HepG2 (cell line): ENCODE data around the gene CDKN1C. TPM values are rescaled to one million over a fixed set of nuclear protein-coding genes. Genes with fewer than 3 reads are reported as not detected.

ENCODE experiments used
- ATAC-seq: fragments of 200-7000 bp; cut with Tn5 transposase; 3 replicates; pipeline ENCODE4 v1.9.1; 2020; ENCODE audit warnings: mild to moderate bottlenecking, moderate library complexity
- BruUV-seq: library from RNA; stranded (reverse); fragments of 400-500 nt; replicated peaks from 2 replicates; lab custom pipeline; 2021; lab: Mats Ljungman, UMichigan
- CTCF ChIA-PET: fragments of 300-600 bp; formaldehyde crosslinking; extraction: SDS; loops from one replicate; lab custom pipeline; 2021; ENCODE audit warnings: low total read pairs, inconsistent platforms, low intra/inter-chr PET ratio; lab: Yijun Ruan, JAX
- POLR2A ChIA-PET: fragments of 350-600 bp; sonication (Branson Sonifier 250); formaldehyde crosslinking; loops from one replicate; lab custom pipeline; 2020; ENCODE audit warnings: antibody characterized with exemption, inconsistent platforms; lab: Yijun Ruan, JAX
- DNase-seq: peaks from one replicate; pipeline ENCODE4 v3.0.0-alpha.2; 2015; ENCODE audit warnings: low spot score
- FAIRE-seq: peaks from 3 replicates; lab custom pipeline; 2011; peaks lifted over from hg19 to GRCh38; lab: Jason Lieb, UNC
- H2AFZ ChIP-seq: one replicate; pipeline ENCODE4 v1.6.1; 2011; ENCODE audit warnings: low read length, inconsistent platforms
- H3K27ac ChIP-seq: fragments of 300-600 bp; 3 replicates; pipeline ENCODE4 v1.8.0; 2011; ENCODE audit warnings: mixed run types, mild to moderate bottlenecking, mixed read lengths, low read length, inconsistent platforms; ENCODE audit not compliant: insufficient read depth; ENCODE audit errors: extremely low read length
- H3K27me3 ChIP-seq, 2 experiments: fragments of 200-600 bp in 1 of 2; 2 replicates in 1 of 2; 3 replicates in 1 of 2; pipeline versions ENCODE4 v1.6.0 to v1.8.0; 2011; ENCODE audit warnings: low read length in 2 of 2, mild to moderate bottlenecking in 2 of 2, moderate library complexity in 2 of 2, inconsistent platforms in 1 of 2; ENCODE audit not compliant: insufficient read depth in 2 of 2, control insufficient read depth in 1 of 2
- H3K36me3 ChIP-seq, 2 experiments: fragments of 200-600 bp in 1 of 2; replicated peaks in 1 of 2; 2 replicates in 1 of 2; 3 replicates in 1 of 2; pipeline versions ENCODE4 v1.5.1 to v1.8.0; 2011; ENCODE audit warnings: low read length in 2 of 2, inconsistent platforms in 1 of 2; ENCODE audit not compliant: insufficient read depth in 2 of 2, control insufficient read depth in 1 of 2
- H3K4me1 ChIP-seq: 2 replicates; pipeline ENCODE4 v1.5.1; 2012; ENCODE audit warnings: low read length, inconsistent platforms; ENCODE audit not compliant: insufficient read depth
- H3K4me2 ChIP-seq: 2 replicates; pipeline ENCODE4 v1.6.0; 2011; ENCODE audit warnings: low read depth, low read length, inconsistent platforms
- H3K4me3 ChIP-seq, 3 experiments: fragments of 200-600 bp in 1 of 3; sonication (generic), shearing (Covaris generic) in 1 of 3; replicated peaks in 1 of 3; 2 replicates each; pipeline ENCODE4 v1.5.1; 2011 to 2016; ENCODE audit warnings: low read length in 3 of 3, inconsistent platforms in 2 of 3, low read depth in 2 of 3, mild to moderate bottlenecking in 2 of 3, control low read depth in 1 of 3, mixed read lengths in 1 of 3; ENCODE audit not compliant: insufficient read depth in 1 of 3
- H3K79me2 ChIP-seq: one replicate; pipeline ENCODE4 v1.6.1; 2011; ENCODE audit warnings: low read length, inconsistent platforms; ENCODE audit not compliant: insufficient read depth
- H3K9ac ChIP-seq: 2 replicates; pipeline ENCODE4 v1.6.0; 2011; ENCODE audit warnings: mild to moderate bottlenecking, low read depth, low read length, inconsistent platforms; ENCODE audit not compliant: insufficient read depth
- H3K9me3 ChIP-seq: 2 replicates; pipeline ENCODE4 v1.5.1; 2012; ENCODE audit warnings: mild to moderate bottlenecking, low read length
- H4K20me1 ChIP-seq: 2 replicates; pipeline ENCODE4 v1.6.0; 2011; ENCODE audit warnings: inconsistent platforms, mild to moderate bottlenecking, low read length, moderate library complexity; ENCODE audit not compliant: insufficient read depth
- ATF2 ChIP-seq: sonication (generic); formaldehyde crosslinking; IDR thresholded peaks from 2 replicates; pipeline ENCODE4 v1.4.0; 2020; ENCODE audit warnings: missing genetic modification reagents
- CHCHD3 ChIP-seq: sonication (generic); formaldehyde crosslinking; IDR thresholded peaks from 2 replicates; pipeline ENCODE4 v1.8.0; 2022; ENCODE audit warnings: mild to moderate bottlenecking, missing genetic modification reagents, moderate library complexity
- KLF9 ChIP-seq: IDR thresholded peaks from 2 replicates; pipeline ENCODE4 v1.6.1; 2016; ENCODE audit warnings: low read depth
- MLLT10 ChIP-seq: sonication (generic); formaldehyde crosslinking; IDR thresholded peaks from 2 replicates; pipeline ENCODE4 v1.4.0; 2020; ENCODE audit warnings: missing genetic modification reagents
- PLRG1 ChIP-seq: fragments of 450-650 bp; conservative IDR thresholded peaks from 2 replicates; pipeline ENCODE4 v1.6.1; 2016
- POLR2AphosphoS5 ChIP-seq: IDR thresholded peaks from 2 replicates; pipeline ENCODE4 v1.6.1; 2012; ENCODE audit warnings: low read depth, low read length
- PRDM10 ChIP-seq: sonication (generic); formaldehyde crosslinking; IDR thresholded peaks from 2 replicates; pipeline ENCODE4 v1.4.0; 2020; ENCODE audit warnings: low read depth, missing genetic modification reagents
- SRY ChIP-seq: sonication (generic); formaldehyde crosslinking; IDR thresholded peaks from 2 replicates; pipeline ENCODE4 v1.8.0; 2022; ENCODE audit warnings: mild to moderate bottlenecking, missing genetic modification reagents
- THAP9 ChIP-seq: sonication (generic); formaldehyde crosslinking; IDR thresholded peaks from 2 replicates; pipeline ENCODE4; 2020; ENCODE audit warnings: missing genetic modification reagents, mild to moderate bottlenecking, borderline replicate concordance
- ZBTB7B ChIP-seq: sonication (generic); formaldehyde crosslinking; IDR thresholded peaks from 2 replicates; pipeline ENCODE4 v1.4.0; 2020; ENCODE audit warnings: missing genetic modification reagents
- ZBTB8A ChIP-seq: sonication (generic); formaldehyde crosslinking; IDR thresholded peaks from 2 replicates; pipeline ENCODE4 v1.4.0; 2020; ENCODE audit warnings: mild to moderate bottlenecking, low read depth, missing genetic modification reagents, borderline replicate concordance
- ZNF431 ChIP-seq: sonication (generic); formaldehyde crosslinking; IDR thresholded peaks from 2 replicates; pipeline ENCODE4 v1.9.0; 2022; ENCODE audit warnings: missing genetic modification reagents, low read depth, mild to moderate bottlenecking, borderline replicate concordance
- WGBS: methylation state at CpG from one replicate; pipeline ENCODE4 v1.1.6; 2017; ENCODE audit warnings: low lambda C conversion rate; 5-methylcytosine and 5-hydroxymethylcytosine counted together
- in situ Hi-C: cut with HindIII; loops from 2 replicates; pipeline ENCODE4 v1.10.0; 2017; ENCODE audit warnings: low pct_unique_long_range_greater_than_20kb; ENCODE audit not compliant: extremely low pct_ligation_motif_present
- intact Hi-C: fragments of 100-400 bp; cut with micrococcal nuclease; formaldehyde crosslinking; loops from one replicate; pipeline ENCODE4 v1.10.0; 2022; ENCODE audit not compliant: unreplicated experiment
- polyA plus RNA-seq, 8 experiments: library from polyadenylated mRNA; depleted of rRNA in 3 of 8; stranded (reverse) in 7 of 8; unstranded in 1 of 8; fragments of >200 nt; fragmentation: Illumina TruSeq in 4 of 8; extraction: Trizol in 4 of 8; gene quantifications; 2 replicates each; pipeline versions ENCODE4 v1.2.1 to v1.2.3, GENCODE V29; 2011 to 2016; ENCODE audit warnings: low read depth in 4 of 8, missing spikeins in 1 of 8, mixed read lengths in 1 of 8; ENCODE audit not compliant: insufficient read depth in 1 of 8
- total RNA-seq, 5 experiments: library from RNA; depleted of rRNA; stranded (reverse); fragments of >200 nt; fragmentation: Illumina TruSeq; extraction: Trizol; gene quantifications; 2 replicates each; pipeline ENCODE4 v1.2.3, GENCODE V29; 2016; ENCODE audit warnings: low read depth in 1 of 5
- TF ChIP-seq, protein P1 (sequence below): IDR thresholded peaks from 2 replicates; pipeline ENCODE4 v1.6.1; 2016; ENCODE audit warnings: low read depth

The CDKN1C gene
- total and polyA plus RNA-seq, 2 of the 13 experiments (the other 11 are each of a cell fraction or from before 2014, with no cell fraction given), result not detected

DNA sequence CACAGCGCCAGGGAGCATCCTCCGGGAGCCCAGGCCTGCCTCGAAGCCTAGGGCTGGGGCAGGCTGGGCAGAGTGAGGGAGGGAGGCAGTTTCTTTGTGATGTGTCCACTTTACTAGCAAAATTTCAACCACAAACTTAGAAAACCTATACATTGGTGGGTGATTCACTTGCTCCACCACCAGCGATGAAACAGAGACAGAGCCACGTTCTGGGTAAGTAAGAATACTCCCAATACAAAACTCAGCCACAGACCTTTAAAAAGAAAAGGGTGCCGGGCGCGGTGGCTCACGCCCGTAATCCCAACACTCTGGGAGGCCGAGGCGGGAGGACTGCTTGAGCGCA lies 22.3 kb downstream of the CDKN1C start (continued):
- TF ChIP-seq THAP9 (CRISPR knock-in tag) (no peak), ZBTB7B (no peak)
- TF ChIP-seq, all 625 proteins: peak for 0

DNA sequence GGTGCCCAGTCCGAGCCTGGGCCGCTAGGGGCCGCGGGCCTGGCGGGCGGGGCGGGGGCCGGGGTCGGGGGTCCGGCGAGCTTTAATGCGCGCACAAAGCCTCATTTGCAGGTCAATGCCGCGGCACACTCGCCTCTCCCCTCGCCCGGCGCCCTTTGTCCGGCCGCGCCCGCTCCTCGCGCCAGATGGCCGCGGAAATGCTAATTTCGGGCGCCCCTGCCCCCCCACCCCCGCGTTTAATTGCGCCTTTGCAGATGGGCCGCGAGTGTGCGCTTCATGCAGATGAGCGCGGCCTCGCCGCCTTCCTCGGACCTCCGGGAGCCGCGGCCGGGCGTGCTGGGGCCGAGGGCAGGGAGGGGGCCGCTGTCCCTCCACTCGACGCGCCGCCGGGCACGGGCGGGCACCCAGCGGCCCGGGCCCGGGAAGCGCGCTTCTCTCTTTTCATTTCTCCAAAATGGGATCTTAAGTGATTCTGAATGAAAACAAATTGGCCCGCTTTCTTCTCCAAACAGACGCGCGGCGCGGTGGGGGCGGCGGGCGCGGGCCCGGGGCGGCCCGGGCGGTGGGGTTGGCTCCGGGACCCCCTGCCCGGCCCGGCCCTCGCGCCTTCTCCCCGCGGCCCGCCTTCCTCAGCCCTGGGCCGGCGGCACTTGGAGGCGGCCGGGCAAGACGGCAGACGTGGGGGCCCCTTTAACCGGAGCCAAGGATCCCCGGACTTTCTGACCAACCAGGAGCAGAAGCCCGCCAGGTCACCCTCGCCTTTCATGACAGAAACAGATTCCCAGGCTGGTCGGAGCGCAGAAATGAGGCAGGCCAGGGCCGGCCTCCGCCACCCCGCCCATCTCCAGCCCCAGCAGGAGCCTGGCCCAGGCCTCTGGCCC lies 22.9 kb downstream of the CDKN1C start:
- 0 out of 2 replicates have a peak, but pooled peaks cover 4% of the 10 kb centered on the region for H4K20me1 ChIP-seq
- in situ Hi-C loops (no loop called here), intact Hi-C loops (no loop called here)
- H3K4me1 ChIP-seq, result peaks cover 16% of the 10 kb centered on the region
- 77% methylated on average over 78 of the region's 96 CpGs for WGBS
- no peak overlapping the region for H3K27ac ChIP-seq
- no TSS peak for BruUV-seq
- H3K79me2 ChIP-seq, result no peaks in the 10 kb centered on the region
- no peak overlapping the region for H3K9ac ChIP-seq
- ChIA-PET CTCF (no interaction called here), POLR2A (no interaction called here)
- DNase-seq, result no peak
- no peaks in the 10 kb centered on the region for H3K36me3 ChIP-seq
- no peak overlapping the region for H2AFZ ChIP-seq
- no peak overlapping the region for H3K4me3 ChIP-seq
- no peak for ATAC-seq
- no peak overlapping the region for H3K4me2 ChIP-seq
- H3K9me3 ChIP-seq, result no peaks in the 10 kb centered on the region
- H3K27me3 ChIP-seq, result peaks cover 9 to 45% of the 10 kb centered on the region in 2 experiments; a peak in 4 of 5 replicates
- no peak for FAIRE-seq
- TF ChIP-seq POLR2AphosphoS5 (no peak), ZBTB8A (no peak), PRDM10 (CRISPR knock-in tag) (no peak), ZNF431 (no peak), SRY (CRISPR knock-in tag) (no peak), ATF2 (CRISPR knock-in tag) (no peak), MLLT10 (no peak), CHCHD3 (CRISPR knock-in tag) (no peak), KLF9 (CRISPR knock-in tag) (no peak), PLRG1 (no peak)
- TF ChIP-seq, protein P1, sequence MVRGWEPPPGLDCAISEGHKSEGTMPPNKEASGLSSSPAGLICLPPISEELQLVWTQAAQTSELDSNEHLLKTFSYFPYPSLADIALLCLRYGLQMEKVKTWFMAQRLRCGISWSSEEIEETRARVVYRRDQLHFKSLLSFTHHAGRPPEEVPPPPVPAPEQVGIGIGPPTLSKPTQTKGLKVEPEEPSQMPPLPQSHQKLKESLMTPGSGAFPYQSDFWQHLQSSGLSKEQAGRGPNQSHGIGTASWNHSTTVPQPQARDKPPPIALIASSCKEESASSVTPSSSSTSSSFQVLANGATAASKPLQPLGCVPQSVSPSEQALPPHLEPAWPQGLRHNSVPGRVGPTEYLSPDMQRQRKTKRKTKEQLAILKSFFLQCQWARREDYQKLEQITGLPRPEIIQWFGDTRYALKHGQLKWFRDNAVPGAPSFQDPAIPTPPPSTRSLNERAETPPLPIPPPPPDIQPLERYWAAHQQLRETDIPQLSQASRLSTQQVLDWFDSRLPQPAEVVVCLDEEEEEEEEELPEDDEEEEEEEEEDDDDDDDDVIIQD (CRISPR knock-in tag), result no peak
